ENCODE data around the gene SLC10A3.

The SLC10A3 gene

GRCh38 chrX:154468217-154468616 is 22.2 kb downstream of the SLC10A3 start:
- Histone ChIP-seq H3K27me3 (ENCODE audit: control insufficient read depth, insufficient read depth, low read length) (no peaks in the 10 kb centered on the region), H3K9me3 (ENCODE audit: control insufficient read depth, insufficient read depth, low read length) (no peaks in the 10 kb centered on the region), H3K36me3 (ENCODE audit: control insufficient read depth, insufficient read depth, low read length) (peaks cover 66% of the 10 kb centered on the region), H3K9ac (ENCODE audit: low read depth, low read length) (no peak overlapping the region), H3K4me3 (ENCODE audit: low read depth, low read length) (no peak overlapping the region), H3K4me1 (ENCODE audit: control insufficient read depth, insufficient read depth, low read length) (no peaks in the 10 kb centered on the region)

DNA sequence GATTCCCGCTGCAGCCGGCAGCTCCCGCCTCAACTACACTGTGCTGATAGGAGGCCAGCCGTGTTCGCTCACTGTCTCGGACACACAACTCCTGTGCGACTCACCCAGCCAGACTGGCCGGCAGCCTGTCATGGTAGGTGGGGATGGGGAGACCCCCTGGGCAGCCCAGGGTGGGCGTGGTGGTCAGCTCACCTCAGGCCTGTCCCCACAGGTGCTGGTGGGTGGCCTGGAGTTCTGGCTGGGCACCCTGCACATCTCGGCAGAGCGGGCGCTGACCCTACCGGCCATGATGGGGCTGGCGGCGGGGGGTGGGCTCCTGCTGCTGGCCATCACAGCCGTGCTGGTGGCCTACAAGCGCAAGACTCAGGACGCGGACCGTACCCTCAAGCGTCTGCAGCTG is 22.9 kb downstream of the SLC10A3 start:
- Histone ChIP-seq H3K9ac (ENCODE audit: low read depth, low read length) (no peak overlapping the region), H3K36me3 (ENCODE audit: control insufficient read depth, insufficient read depth, low read length) (peaks cover 63% of the 10 kb centered on the region)

DNA sequence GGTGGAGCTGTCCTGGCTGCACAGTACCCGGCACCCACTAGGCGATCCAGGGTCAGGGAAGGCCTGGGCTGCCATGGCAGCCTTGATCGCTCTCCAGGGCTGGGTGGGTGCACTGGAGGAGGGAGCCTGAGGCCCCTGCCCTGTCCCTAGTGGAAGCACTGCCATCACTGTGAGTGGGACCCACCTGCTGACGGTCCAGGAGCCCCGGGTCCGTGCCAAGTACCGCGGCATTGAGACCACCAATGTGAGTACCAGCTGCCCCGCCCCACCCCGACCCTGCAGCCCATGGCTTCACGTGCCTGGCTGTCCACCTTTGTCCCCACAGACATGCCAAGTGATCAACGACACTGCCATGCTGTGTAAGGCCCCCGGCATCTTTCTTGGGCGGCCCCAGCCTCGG is 23.5 kb downstream of the SLC10A3 start:
- Histone ChIP-seq H3K4me3 (ENCODE audit: low read depth, low read length) (no peak overlapping the region), H3K27me3 (ENCODE audit: control insufficient read depth, insufficient read depth, low read length) (no peaks in the 10 kb centered on the region), H3K9me3 (ENCODE audit: control insufficient read depth, insufficient read depth, low read length) (no peaks in the 10 kb centered on the region), H3K4me1 (ENCODE audit: control insufficient read depth, insufficient read depth, low read length) (no peaks in the 10 kb centered on the region), H3K9ac (ENCODE audit: low read depth, low read length) (no peak overlapping the region), H3K36me3 (ENCODE audit: control insufficient read depth, insufficient read depth, low read length) (peaks cover 68% of the 10 kb centered on the region)

More for the DNA sequence above, 22.9 kb downstream of the SLC10A3 start:
- Histone ChIP-seq H3K9me3 (ENCODE audit: control insufficient read depth, insufficient read depth, low read length) (no peaks in the 10 kb centered on the region), H3K27me3 (ENCODE audit: control insufficient read depth, insufficient read depth, low read length) (no peaks in the 10 kb centered on the region), H3K4me1 (ENCODE audit: control insufficient read depth, insufficient read depth, low read length) (no peaks in the 10 kb centered on the region), H3K4me3 (ENCODE audit: low read depth, low read length) (no peak overlapping the region)

DNA sequence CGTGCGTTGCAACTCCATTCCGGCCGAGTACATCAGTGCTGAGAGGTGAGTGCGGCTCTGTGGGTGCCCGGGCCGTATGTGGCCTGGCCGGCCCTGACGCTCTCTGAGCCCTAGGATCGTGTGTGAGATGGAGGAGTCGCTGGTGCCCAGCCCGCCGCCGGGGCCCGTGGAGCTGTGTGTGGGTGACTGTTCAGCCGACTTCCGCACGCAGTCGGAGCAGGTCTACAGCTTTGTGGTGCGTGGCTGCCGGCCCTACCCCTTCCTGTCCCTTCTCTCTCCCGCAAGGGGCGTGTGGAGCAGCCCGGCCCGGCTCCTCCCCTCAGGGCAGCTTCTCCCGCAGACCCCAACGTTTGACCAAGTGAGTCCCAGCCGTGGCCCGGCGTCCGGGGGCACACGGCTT is 24.4 kb downstream of the SLC10A3 start:
- Histone ChIP-seq H3K9me3 (ENCODE audit: control insufficient read depth, insufficient read depth, low read length) (no peaks in the 10 kb centered on the region), H3K9ac (ENCODE audit: low read depth, low read length) (no peak overlapping the region), H3K4me3 (ENCODE audit: low read depth, low read length) (no peak overlapping the region), H3K4me1 (ENCODE audit: control insufficient read depth, insufficient read depth, low read length) (no peaks in the 10 kb centered on the region), H3K36me3 (ENCODE audit: control insufficient read depth, insufficient read depth, low read length) (peaks cover 69% of the 10 kb centered on the region), H3K27me3 (ENCODE audit: control insufficient read depth, insufficient read depth, low read length) (no peaks in the 10 kb centered on the region)

GRCh38 chrX:154465601-154466000 is 24.8 kb downstream of the SLC10A3 start:
- H3K4me3 ChIP-seq (ENCODE audit: low read depth, low read length) = no peak overlapping the region
- H3K9ac ChIP-seq (ENCODE audit: low read depth, low read length) = no peak overlapping the region
- no peaks in the 10 kb centered on the region for H3K9me3 ChIP-seq (ENCODE audit: control insufficient read depth, insufficient read depth, low read length)
- H3K27me3 ChIP-seq (ENCODE audit: control insufficient read depth, insufficient read depth, low read length) = no peaks in the 10 kb centered on the region
- peaks cover 69% of the 10 kb centered on the region for H3K36me3 ChIP-seq (ENCODE audit: control insufficient read depth, insufficient read depth, low read length)
- H3K4me1 ChIP-seq (ENCODE audit: control insufficient read depth, insufficient read depth, low read length) = no peaks in the 10 kb centered on the region

DNA sequence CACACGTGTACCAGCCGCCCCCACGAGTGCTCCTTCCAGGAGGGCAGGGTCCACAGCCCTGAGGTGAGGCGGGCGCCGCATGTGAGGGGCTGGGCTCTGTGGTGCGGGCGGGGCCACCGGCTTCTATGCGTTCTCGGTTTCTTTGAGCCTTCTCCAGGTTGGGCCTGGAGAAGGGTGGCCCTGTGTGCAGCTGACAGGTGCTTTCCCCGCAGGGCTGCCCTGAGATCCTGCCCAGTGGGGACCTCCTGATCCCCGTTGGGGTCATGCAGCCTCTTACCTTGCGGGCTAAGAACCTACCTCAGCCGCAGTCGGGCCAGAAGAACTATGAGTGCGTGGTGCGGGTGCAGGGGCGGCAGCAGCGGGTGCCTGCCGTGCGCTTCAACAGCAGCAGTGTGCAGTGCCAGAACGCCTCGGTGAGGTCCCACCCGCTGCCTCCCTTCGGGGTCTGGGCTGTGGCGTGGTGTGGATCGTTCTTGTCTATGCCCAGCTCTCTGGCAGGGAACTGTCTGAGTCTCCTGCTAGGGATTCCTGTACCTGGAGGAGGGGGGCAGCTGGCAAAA is 25.5 kb downstream of the SLC10A3 start:
- no peak overlapping the region for H3K9ac ChIP-seq (ENCODE audit: low read depth, low read length)
- no peaks in the 10 kb centered on the region for H3K9me3 ChIP-seq (ENCODE audit: control insufficient read depth, insufficient read depth, low read length)
- H3K36me3 ChIP-seq (ENCODE audit: control insufficient read depth, insufficient read depth, low read length) = peaks cover 66% of the 10 kb centered on the region
- H3K27me3 ChIP-seq (ENCODE audit: control insufficient read depth, insufficient read depth, low read length) = no peaks in the 10 kb centered on the region
- H3K4me3 ChIP-seq (ENCODE audit: low read depth, low read length) = no peak overlapping the region
- no peaks in the 10 kb centered on the region for H3K4me1 ChIP-seq (ENCODE audit: control insufficient read depth, insufficient read depth, low read length)

GRCh38 chrX:154463611-154464220 is 26.7 kb downstream of the SLC10A3 start:
- H3K27me3 ChIP-seq (ENCODE audit: control insufficient read depth, insufficient read depth, low read length) = no peaks in the 10 kb centered on the region
- H3K9me3 ChIP-seq (ENCODE audit: control insufficient read depth, insufficient read depth, low read length) = no peaks in the 10 kb centered on the region
- no peak overlapping the region for H3K9ac ChIP-seq (ENCODE audit: low read depth, low read length)
- H3K4me3 ChIP-seq (ENCODE audit: low read depth, low read length) = no peak overlapping the region
- no peaks in the 10 kb centered on the region for H3K4me1 ChIP-seq (ENCODE audit: control insufficient read depth, insufficient read depth, low read length)
- H3K36me3 ChIP-seq (ENCODE audit: control insufficient read depth, insufficient read depth, low read length) = peaks cover 55% of the 10 kb centered on the region

DNA sequence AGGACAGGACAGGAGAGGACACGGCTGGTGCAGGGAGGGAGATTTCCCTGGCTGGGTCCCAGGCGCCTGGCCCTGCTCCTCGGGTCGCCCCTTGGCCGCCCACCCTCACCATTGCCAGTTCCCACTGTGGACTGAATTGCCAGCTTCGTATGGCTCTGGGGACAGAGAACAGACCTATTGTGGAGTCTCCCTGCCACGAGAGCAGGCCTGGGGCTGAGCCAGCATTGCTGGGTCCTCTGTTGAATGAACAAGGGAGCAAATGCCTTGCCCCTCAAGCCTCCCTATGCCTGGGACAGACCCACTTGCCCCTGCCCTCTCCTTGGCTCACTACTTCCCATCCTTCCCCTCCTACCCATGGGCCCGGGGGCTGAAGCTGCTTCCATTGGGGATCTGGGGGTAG is 28.0 kb downstream of the SLC10A3 start:
- Histone ChIP-seq H3K9me3 (ENCODE audit: control insufficient read depth, insufficient read depth, low read length) (no peaks in the 10 kb centered on the region), H3K27me3 (ENCODE audit: control insufficient read depth, insufficient read depth, low read length) (no peaks in the 10 kb centered on the region), H3K4me3 (ENCODE audit: low read depth, low read length) (no peak overlapping the region), H3K36me3 (ENCODE audit: control insufficient read depth, insufficient read depth, low read length) (peaks cover 46% of the 10 kb centered on the region), H3K9ac (ENCODE audit: low read depth, low read length) (no peak overlapping the region), H3K4me1 (ENCODE audit: control insufficient read depth, insufficient read depth, low read length) (no peaks in the 10 kb centered on the region)

DNA sequence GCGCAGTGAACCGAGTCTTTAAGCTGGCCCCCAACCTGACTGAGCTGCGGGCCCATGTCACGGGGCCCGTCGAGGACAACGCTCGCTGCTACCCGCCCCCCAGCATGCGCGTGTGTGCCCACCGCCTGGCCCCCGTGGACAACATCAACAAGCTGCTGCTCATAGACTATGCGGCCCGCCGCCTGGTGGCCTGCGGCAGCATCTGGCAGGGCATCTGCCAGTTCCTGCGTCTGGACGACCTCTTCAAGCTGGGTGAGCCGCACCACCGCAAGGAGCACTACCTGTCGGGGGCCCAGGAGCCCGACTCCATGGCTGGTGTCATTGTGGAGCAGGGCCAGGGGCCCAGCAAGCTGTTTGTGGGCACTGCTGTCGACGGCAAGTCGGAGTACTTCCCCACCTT is 30.1 kb downstream of the SLC10A3 start:
- peaks cover 32% of the 10 kb centered on the region for H3K36me3 ChIP-seq (ENCODE audit: control insufficient read depth, insufficient read depth, low read length)
- no peak overlapping the region for H3K9ac ChIP-seq (ENCODE audit: low read depth, low read length)
- no peaks in the 10 kb centered on the region for H3K4me1 ChIP-seq (ENCODE audit: control insufficient read depth, insufficient read depth, low read length)
- no peak overlapping the region for H3K4me3 ChIP-seq (ENCODE audit: low read depth, low read length)
- H3K27me3 ChIP-seq (ENCODE audit: control insufficient read depth, insufficient read depth, low read length) = peaks cover 2% of the 10 kb centered on the region
- H3K9me3 ChIP-seq (ENCODE audit: control insufficient read depth, insufficient read depth, low read length) = no peaks in the 10 kb centered on the region

DNA sequence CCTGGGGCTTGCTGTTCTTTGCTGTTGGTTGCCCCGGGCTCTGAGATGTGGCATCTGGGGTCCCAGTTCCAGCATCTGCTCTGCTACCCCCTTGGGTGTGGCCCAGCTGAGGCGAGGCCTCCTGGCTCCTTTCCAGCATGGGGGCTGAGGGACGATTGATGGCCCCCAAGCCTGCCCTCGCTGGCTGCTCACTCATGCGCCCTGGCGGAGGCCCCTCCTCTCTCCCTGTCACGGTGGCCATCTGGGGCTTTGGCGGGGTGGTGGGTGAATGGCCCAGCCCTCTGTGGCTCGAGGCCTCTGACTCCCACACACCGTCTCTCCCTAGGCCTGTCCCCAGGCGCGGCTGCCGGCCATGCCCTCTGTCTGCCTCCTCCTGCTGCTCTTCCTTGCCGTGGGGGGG is 30.6 kb downstream of the SLC10A3 start:
- no peaks in the 10 kb centered on the region for H3K4me1 ChIP-seq (ENCODE audit: control insufficient read depth, insufficient read depth, low read length)
- H3K9me3 ChIP-seq (ENCODE audit: control insufficient read depth, insufficient read depth, low read length) = no peaks in the 10 kb centered on the region
- no peak overlapping the region for H3K4me3 ChIP-seq (ENCODE audit: low read depth, low read length)
- peaks cover 27% of the 10 kb centered on the region for H3K36me3 ChIP-seq (ENCODE audit: control insufficient read depth, insufficient read depth, low read length)
- peaks cover 2% of the 10 kb centered on the region for H3K27me3 ChIP-seq (ENCODE audit: control insufficient read depth, insufficient read depth, low read length)
- no peak overlapping the region for H3K9ac ChIP-seq (ENCODE audit: low read depth, low read length)

- Histone ChIP-seq H3K9ac (ENCODE audit: low read depth, low read length) (no peak overlapping the region), H3K36me3 (ENCODE audit: control insufficient read depth, insufficient read depth, low read length) (peaks cover 21% of the 10 kb centered on the region), H3K9me3 (ENCODE audit: control insufficient read depth, insufficient read depth, low read length) (no peaks in the 10 kb centered on the region), H3K4me1 (ENCODE audit: control insufficient read depth, insufficient read depth, low read length) (no peaks in the 10 kb centered on the region), H3K4me3 (ENCODE audit: low read depth, low read length) (peak overlapping the region; percentile 46), H3K27me3 (ENCODE audit: control insufficient read depth, insufficient read depth, low read length) (peaks cover 2% of the 10 kb centered on the region)
Observed at GRCh38 chrX:154458954-154459778, 31.3 kb downstream of the SLC10A3 start.
